ENCODE measurements around the gene MAGEF1.

Gene MAGEF1

GRCh38 chr3:184711493-184712247 is at the start of gene MAGEF1:
MAGEF1 (minus strand) TSS chr3:184712064; CDS start chr3:184711821, 243 bp downstream.
- ChIA-PET CTCF (interaction anchor here (1.2 to 1.6 kb wide), 2 partner anchors 37 to 151 kb away, joined by 3 read pairs; no protein-coding TSS in a partner anchor), POLR2A (no interaction called here)
- peak; percentile 89 for DNase-seq (ENCODE audit: extremely low spot score)
- no peak for TF ChIP-seq CTCF (IDR thresholded peaks at IDR 0.05; ENCODE audit: control extremely low read depth, extremely low read depth, low read depth, missing control alignments)

- TF ChIP-seq CTCF (IDR thresholded peaks at IDR 0.05; ENCODE audit: control extremely low read depth, extremely low read depth, low read depth, missing control alignments) = no peak
- ChIA-PET CTCF (interaction anchor here (0.6 to 1.5 kb wide), 5 partner anchors 17 to 220 kb away, joined by 3 read pairs; no protein-coding TSS in a partner anchor), POLR2A (no interaction called here)
- DNase-seq (ENCODE audit: extremely low spot score) = no peak
Observed at GRCh38 chr3:184761075-184761841, 49.4 kb upstream of the MAGEF1 start.

GRCh38 chr3:184760337-184761074 is 48.6 kb upstream of the MAGEF1 start:
- ChIA-PET POLR2A (no interaction called here), CTCF (interaction anchor here (0.9 to 1.5 kb wide), 4 partner anchors 11 to 219 kb away, joined by 3 to 4 read pairs (median 3); partner anchors contain the start of gene EPHB3)
- no peak for TF ChIP-seq CTCF (IDR thresholded peaks at IDR 0.05; ENCODE audit: control extremely low read depth, extremely low read depth, low read depth, missing control alignments)
- DNase-seq (ENCODE audit: extremely low spot score) = no peak

- CTCF ChIA-PET = interaction anchor here (0.9 to 1.9 kb wide), 3 partner anchors 12 to 198 kb away, joined by 3 to 5 read pairs (median 4); partner anchors contain the start of gene EPHB3
- POLR2A ChIA-PET = no interaction called here
- no peak for DNase-seq (ENCODE audit: extremely low spot score)
- no peak for TF ChIP-seq CTCF (IDR thresholded peaks at IDR 0.05; ENCODE audit: control extremely low read depth, extremely low read depth, low read depth, missing control alignments)
Observed at GRCh38 chr3:184759666-184760200, 47.9 kb upstream of the MAGEF1 start.

- CTCF ChIA-PET = interaction anchor here (1.2 to 3.2 kb wide), 4 partner anchors 9 to 21 kb away, joined by 3 to 12 read pairs (median 4); no protein-coding TSS in a partner anchor
- DNase-seq (ENCODE audit: extremely low spot score) = no peak
- TF ChIP-seq CTCF (IDR thresholded peaks at IDR 0.05; ENCODE audit: control extremely low read depth, extremely low read depth, low read depth, missing control alignments) = no peak
- POLR2A ChIA-PET = no interaction called here
Observed at GRCh38 chr3:184758056-184758455, 46.2 kb upstream of the MAGEF1 start.
